DMS79 treated with DMSO at 0.1 percent for 48 hours (cell line): ENCODE measurements around the gene LRRC10.

ENCODE experiments used
- DNase-seq: peaks from one replicate; lab custom pipeline; 2025; lab: John Stamatoyannopoulos, UW

The LRRC10 gene

DNA sequence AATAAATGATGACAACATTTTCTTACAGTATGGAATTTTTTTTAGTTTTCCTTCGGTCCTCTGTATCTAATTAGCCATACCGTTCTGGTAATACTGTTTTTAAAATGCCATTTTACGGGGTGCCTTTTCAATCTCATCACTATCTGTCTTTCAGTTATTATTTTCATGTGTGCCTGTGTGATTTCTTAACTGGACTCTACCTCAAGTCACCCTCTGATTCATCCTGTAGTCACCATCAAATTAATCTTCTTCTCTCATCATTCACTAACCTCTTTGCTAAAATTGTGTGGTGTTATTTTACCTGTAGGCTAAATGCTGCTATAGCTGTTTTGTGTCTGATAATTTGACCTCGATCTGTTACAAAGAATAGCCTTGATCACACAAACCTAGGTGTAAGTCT, 41.5 kb downstream of the LRRC10 start:
- no peak for DNase-seq

DNA sequence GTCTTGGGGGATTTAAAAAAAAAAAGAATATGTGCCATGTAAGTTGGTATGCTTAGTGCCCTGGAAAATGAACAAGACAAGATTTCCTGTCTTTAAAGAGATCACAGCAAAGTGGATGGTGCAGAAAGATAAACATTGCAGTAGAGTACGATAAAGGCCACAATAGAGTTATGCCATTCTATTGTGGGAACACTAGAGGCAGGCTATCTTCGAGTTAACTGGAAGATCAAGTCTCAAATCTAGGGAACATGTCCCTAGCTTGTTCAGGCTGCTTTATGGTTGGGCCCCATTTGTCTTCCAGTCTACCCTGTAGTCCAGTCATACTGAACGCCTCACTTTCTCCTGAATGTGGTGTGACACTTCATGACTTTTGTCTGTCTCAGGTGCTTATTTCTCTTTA, 44.1 kb downstream of the LRRC10 start:
- no peak for DNase-seq

DNA sequence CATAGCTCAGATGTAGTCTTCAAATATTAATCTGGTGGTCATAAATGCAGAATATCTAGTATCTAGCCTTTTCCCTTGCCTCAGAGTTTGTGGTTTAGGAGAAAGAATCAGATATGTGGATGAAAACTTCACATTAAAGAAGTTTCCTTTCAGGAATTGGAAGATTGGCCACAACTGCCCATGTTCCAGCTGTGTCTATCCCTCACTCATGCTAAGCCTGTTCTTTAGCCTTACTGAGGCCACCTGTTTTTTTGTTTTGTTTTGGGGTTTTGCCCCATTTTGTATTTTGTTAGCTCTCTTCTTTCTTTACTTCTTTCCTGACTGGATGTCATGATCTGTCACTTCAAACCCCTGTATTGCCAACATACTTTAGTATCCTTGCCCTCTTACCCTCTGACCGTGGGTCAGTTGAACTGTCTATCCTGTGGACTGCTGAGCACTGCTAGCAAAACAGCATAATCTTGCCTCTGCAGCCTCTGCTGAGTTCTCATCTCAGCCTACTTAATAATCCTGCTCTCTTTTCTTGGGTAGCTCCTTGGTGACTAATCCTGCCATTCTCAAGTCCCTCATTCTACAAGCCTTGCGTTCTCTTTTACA, 47.4 kb downstream of the LRRC10 start:
- DNase-seq: no peak
